ENCODE results near the gene CIAO3.
"Not testable (repeated sequence)": the region's sequence is repeated elsewhere in the genome, so short reads cannot be mapped to it uniquely, and the experiment has no call there.

The CIAO3 gene

DNA sequence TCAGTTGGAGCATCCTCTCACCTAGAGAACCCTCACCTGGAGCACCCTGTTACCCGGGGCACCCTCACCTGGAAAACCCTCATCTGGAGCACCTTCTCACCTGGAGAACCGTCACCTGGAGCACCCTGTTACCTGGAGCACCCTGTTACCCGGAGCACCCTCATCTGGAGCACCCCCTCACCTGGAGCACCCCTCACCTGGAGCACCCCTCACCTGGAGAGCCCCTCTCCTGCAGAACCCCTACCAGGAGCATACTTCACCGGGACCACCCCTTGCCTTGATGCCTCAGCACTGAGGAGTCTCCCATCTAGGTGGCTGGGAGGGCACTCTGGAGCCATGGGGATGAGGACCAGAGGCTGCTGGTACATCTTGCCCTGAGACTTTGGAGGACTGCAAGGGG, 31.8 kb downstream of the CIAO3 start:
- no peak for DNase-seq

DNA sequence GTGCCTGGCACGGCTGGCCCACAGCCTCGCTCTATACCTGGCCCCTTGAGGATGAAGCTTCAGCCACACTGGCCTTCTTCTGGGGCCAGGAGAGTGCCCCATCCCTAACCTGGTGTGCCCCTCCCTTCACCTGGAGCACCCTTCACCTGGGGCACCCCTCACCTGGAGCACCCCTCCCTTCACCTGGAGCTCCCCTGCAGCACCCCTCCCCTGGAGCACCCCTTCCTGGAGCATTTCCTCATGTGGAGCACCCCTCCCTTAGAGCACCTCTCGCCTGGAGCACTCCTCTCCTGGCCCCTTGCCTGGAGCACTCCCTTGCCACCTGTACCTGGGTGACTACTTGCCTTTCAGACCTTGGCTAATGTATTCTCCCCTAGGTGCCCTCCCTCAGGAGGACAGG, 32.8 kb downstream of the CIAO3 start:
- DNase-seq: no peak

DNA sequence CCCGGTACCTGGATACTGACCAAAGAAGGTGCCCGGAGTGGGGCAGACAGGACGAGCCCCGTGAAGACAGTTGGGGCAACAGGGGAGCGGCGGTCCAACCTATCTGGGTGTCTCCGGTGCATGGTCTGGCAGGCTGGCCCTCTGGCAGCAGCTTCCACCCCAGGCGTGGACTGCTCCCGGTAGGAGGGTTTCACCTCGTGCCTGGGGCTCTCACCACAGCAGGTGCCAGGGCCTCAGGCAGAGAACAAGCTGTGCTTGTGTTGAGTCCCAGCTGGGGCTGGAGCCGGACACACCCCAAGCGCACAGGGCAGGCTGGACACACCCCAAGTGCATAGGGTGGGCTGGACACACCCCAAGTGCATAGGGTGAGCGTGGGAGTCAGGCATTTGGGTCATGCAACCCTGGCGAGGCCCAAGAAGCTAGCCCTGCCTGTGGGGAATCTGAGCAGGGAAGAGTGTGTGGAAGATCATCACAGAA, 33.7 kb downstream of the CIAO3 start:
- DNase-seq: peak in 1 of 2 experiments; percentile 31

DNA sequence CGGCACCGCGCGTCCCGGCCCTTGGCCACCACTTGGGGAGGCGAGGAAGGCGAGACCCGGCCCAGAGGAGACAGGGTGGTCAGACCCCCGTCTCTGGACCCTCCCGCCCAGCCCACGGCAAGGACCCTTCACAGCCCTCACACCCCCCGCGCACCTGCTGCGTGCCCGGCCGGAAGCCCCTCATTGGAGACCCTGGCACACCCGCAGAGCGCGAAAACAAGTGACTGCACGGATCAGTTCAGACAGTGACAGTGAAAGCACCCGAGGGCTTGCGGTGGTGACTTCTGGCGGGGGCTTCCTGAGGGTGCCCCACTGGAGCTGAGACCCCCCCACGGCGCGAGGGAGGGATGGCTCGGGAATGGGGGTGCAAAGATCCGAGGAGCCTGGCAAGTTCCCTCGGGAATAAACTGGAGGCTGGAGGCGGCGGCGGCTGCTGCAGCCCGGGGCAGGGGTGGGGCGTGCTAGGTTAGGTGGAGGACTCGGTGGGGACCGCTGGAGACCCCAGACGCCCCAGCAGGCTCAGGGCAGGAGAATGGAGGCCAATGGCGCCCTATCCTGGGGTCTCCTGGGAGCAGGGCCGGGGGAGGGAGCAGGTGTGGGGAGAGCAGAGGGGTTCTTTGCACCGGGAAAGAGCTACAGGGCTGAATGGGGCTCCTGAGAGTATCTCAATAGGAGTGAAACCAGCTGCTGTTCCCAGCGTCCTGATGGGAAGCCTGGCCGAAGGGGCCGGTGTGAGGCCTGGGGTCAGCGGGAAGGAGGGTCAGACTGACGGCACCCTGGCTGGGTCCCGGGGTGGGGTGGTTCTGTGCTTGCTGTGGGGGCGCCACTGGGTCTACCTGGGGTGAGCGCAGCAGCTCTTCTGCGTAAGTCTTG, 34.4 kb downstream of the CIAO3 start:
- DNase-seq: peak in 1 of 2 experiments; percentile 64

DNA sequence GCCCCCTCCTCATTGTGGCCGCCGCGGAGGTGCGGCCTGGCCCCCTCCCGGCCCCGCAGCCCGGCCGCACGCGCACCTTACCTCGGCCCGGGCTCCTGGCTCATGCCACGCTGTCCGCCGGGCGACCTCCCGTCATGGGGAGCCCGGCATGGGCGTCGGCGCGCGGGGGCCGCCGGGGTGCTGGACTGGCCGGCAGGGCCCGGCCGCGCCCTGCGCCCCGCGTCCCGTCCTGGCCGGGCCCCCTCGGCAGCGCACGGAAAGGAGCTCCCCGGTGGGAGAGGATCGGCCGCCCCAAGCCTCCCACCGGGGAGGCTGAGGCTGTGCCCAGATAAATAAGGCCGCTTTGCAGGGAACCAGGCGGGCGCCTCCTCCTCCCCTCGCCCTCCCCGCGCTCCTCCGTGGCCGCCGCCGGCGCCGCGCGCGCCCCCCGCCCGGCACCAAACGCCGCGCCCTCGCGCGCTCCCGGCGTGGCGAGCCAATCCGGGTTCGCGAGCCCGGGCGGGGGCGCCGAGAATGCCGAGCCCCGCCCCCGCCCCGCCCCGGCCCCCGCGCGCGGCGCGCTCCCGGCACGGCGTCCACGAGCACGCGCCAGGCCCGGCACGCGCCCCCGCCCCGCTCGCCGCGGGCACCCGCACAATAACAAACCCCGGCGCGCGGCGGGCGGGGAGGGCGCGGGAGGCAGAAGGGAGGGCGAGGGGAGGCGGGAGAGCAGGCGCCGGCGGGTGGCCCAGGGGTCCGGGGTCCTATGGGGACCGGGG, 35.2 kb downstream of the CIAO3 start, which contains the start of gene FBXL16:
FBXL16 (minus strand) TSS at position 371 of the 758 bp plus-strand sequence. CDS start 8,396 bp downstream, outside the sequence.
- DNase-seq: peak in 1 of 2 experiments; percentile 80

DNA sequence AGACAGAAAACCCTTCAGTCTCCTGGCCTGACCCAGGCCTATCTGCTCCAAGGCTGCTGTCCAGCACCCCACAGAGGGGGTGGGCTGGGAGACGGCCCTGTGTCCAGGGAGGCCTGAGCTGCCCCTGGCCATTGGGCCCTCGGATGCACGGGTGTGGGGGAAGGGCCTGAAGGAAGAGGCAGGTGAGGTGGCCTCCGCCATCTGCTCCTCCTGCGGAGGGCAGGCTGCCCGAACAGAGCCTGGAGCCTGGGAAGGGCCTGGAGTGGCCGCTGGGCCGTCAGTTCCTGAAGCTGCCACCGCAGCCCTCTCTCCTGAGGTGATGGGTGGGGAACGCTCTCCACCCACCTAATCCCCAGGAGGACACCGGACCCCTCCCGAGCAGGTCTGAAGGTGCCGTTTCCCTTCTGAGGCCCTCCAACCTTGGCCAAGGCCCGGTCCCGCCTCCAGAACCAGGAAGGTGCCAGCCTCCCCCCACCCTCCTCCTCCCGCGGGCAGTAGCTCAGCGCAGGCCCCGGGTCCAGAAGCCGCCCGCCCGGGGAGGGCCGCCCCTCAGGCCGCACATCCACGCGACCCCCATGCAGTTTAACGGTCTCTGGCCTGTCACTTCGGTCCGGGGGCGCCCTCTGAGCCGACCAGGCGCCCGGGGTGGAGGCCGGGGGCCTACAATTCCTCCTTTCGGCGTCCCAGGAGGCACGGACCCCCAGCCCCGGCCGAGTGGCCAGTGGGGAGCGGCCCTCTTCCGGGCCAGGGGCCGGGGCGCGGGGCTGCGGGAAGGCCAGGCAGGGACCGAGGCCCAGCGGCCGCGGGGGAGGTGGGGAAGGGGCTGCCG, 36.0 kb downstream of the CIAO3 start:
- no peak for DNase-seq

DNA sequence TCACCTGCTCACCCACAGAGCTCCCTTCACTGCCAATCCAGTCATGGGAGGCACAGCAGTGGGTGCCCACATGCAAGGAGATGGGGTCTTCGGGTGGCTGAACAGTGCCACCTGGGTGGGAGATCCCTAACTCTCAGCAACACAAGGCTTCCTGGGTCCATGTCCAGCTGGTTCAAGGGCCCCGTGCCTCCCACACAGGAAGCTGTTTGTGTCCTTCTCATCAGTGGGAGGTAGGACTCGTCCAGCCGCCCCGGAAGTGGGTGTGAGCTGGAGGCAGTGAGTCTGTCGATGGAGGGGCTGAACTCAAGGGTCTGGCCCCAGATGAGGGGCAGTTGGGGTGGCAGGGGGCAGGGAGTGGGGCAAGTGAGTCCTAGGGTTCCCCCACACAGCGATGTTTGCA, 36.8 kb downstream of the CIAO3 start:
- DNase-seq: no peak

DNA sequence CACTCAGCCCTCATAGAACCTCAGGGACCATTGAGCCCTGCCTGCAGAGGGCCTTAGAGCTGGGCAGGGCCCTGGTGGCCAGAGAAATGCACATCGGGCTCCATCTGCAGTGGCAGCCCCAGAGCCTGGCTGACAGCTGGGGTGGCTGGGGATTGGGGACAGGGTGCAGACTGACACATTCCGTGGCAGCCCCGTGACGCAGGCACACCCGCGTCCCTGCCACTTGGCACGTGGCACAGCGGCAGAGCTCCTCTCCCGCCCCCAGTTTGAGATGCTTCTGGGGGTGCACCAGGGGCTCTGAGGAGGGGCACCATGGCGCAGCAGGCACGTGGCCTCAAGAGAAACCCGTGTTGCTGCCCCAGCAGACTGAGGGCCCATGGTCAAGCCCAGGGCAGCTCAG, 37.4 kb downstream of the CIAO3 start:
- no peak for DNase-seq

DNA sequence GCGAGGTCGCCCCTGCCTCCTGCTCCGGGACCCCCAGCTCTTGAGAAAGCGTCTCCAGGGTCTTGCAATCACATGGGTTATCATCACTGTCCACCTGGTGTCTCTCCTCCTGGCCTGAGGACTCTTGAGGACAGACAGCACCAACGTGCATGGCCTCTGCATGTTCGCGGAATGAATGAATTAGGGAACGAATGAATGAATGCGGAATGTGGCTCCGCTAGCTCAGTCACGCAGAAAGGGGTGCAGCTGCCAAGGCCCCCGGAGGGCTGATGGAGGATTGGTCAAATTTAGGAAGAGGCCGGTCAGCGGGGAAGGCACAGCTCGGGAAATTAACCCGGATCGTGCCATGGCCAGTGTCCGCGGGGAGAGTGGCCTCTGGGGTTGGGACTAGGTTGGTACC, 38.5 kb downstream of the CIAO3 start:
- no peak for DNase-seq

DNA sequence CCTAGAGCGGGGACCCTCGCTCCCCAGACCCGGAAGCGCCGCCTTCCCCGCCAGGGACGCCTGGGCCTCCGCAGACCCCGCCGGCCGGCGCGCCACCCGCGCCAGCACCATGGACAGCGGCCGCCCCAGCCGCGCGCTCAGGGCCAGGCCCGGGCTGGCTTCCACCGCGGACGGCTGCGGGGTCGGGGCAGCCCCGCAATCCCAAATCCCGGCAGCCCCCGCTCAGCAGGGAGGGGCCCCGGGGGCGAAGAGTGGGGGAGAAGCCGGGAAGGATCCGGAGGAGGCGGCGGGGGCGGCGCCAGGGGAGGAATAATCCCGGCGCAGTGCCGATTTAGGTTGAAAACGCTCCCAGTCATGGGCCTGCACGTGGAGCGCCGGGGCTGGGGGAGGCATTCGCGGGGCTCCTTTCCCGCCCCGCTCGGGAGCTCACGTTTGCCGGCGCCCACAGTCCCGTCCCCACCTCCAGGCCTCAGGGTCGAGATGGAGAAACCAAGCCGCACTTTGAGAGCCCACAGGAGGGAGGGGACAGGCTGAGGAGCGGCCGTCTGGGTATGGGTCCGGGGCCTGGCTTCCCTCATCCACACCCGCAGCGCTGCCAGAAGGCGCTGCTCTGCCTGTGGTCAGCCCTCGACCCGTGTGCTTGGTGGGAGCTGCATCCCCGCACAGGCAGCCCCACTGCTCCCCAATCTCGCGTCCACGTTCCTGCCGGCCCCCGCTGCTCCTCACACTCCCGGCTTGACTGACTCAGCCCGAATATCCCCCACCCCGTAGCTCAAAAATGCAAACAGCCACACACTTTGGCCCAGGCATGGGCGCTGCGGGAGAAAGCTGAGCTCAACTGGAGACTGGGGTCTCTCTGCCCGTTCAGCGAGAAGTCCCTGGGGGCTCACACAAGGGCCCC, 39.9 kb downstream of the CIAO3 start:
- no peak for DNase-seq

DNA sequence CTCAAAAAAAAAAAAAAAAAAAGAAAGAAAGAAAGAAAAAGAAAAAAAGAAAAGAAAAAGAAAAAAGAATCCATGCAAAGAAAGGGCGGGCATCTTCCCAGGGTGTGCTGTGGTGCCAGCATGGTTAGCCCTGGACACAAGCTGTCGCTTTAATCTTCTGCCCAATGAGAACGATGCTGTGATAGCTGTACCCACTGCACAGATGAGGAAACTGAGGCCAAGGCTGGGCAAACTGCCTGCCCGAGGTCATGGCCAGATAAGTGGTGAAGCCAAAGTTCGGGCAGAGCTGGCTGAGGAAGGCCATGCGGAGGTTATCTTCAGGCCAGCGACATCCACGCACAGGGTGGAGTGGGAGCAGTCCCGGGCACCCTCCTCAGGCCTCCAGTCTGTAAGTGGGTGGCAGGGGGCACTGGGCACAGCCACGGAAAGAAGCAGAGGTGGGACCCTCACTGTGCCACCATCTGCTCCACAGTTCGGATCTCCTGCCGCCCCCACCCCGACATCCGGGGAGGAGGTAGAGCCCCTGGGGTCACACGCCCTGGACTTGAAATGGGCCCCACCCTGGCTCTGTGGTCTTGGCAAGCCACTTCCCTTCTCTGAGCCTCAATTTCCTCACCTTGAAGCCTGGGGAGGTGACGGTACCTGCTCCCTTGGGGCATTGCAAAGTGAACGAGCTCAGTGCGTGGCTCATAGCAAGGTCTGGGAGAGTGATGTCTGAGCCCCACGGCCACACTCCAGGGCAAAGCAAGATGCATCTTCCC, 41.7 kb downstream of the CIAO3 start:
- DNase-seq: no peak

DNA sequence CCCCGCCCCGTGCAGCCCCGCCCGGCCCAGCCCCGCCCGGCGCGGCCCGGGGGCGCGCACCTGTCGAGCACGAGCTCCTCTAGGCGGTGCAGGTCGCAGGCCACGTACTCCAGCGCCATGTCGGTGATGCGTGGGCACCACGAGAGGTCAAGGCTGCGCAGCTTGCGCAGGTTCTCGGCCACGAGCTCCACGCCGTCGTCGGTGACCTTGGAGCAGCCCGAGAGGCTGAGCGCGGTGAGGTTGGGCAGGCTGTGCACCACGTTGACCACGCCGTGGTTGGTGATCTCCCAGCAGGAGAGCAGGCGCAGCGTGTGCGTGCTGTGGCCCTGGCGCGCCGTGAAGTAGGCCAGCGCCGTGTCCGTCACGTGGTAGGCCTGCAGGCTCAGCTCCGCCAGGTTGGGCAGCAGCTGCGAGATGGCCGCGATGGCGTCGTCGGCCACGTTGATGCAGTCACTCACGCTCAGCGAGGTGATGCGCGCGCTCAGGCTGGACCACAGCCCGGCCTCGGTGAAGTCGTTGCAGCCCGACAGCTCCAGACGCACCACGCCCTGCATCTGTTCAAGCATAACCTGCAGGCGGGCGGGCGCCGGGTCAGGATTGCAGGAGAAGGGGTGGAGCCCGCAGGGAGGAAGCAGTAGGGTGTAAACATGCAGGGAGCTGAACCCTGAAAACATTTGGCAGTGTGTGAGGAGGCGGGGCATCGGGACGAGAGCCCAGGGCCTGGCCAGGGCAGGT, 45.3 kb downstream of the CIAO3 start:
- peak; percentile 81 to 88 for DNase-seq

DNA sequence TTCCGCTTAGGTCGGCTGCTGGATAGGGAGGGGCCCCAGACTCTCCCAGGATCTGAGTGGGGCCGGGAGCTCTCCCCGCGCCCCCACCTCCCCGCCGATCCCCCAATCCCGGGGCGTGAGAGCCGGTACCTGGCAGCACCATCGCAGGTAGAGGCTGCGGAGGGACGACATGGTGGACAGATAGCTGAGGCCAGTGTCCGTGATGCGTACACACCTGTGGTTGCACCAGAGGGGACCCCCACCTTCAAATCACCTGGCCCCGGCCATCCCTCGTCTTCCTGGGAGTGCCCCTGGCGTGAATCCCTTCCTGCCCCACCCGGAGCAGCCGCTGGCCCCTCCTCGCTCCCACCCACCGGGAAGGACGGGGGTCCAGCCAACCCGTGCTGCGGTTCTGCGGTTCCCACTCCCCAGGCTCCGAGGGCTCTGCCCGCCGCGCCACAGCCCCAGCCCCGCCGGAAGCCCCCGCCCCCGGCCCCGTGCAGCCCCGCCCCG, 45.9 kb downstream of the CIAO3 start:
- DNase-seq: no peak

DNA sequence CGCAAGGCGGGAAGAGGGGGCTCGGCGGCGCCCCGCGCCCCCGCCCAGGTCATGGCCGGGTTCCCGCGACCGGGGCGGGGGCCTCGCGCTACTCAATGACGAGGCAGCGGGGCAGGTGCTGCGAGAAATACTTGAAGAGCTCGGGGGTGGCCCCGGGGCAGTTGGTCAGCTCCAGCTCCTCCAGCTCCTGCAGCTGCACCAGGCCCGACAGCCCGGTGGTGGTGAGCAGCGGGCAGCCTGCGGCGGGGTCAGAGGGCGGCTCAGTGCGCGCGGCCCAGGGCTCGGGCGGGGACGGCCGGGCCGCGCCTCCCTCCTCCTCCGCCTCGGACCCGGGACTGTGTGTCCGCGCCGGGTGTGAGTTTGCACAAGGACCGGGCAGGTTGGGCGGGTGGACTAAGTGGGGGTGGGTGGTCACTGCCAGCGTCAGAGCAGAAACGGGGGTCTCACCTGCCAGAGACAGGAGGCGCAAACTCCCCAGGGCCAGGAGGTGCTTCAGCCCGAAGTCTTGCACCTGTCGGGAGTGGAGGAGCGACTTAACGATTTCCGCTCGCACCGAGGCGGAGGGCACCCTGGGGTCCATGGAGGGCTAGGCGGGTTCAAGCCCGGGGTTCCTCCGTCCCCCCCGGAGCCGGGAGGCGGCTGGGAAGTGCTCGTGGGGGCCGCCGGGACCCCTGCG, 46.5 kb downstream of the CIAO3 start:
- DNase-seq: no peak

DNA sequence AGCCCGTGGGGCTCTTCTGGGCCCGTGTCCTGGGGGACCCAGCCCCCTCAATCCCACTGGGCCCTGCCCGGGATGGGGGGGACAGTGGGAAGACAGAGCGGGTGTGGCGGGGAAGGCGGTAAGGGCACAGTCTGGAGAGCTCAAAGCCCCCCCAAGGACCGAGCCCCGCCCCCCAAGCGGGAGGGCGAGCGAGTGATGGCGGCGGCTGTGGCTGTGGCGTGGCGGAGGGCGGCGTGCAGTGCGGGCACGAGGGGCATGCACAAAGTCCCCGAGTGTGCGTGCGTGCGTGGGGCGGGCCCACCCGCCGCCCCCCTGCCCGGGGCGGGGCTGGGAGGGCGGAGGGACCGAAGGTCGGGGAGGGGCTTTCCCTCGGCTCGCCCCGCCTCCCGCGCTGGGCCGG, 47.0 kb downstream of the CIAO3 start:
- no peak for DNase-seq

DNA sequence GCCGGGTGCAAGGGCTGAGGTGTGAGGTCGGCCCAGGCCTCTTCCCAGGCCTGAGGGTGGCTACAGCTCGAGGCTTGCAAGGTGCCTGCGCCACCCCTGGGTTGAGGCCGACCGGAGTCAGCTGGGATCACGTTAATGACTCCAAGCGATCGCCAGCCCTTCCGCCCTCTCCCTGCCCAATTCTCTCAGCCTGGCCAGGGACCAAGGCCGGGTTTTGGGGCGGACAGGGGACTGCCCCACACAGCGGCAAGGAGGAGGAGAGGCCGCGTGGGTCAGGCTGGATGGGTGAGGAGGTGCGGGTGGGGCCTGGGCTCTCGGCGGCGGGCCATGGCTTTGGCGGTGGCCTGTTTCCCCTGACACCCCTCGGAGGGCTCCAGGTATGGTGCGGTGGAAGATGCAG, 47.4 kb downstream of the CIAO3 start:
- no peak for DNase-seq

DNA sequence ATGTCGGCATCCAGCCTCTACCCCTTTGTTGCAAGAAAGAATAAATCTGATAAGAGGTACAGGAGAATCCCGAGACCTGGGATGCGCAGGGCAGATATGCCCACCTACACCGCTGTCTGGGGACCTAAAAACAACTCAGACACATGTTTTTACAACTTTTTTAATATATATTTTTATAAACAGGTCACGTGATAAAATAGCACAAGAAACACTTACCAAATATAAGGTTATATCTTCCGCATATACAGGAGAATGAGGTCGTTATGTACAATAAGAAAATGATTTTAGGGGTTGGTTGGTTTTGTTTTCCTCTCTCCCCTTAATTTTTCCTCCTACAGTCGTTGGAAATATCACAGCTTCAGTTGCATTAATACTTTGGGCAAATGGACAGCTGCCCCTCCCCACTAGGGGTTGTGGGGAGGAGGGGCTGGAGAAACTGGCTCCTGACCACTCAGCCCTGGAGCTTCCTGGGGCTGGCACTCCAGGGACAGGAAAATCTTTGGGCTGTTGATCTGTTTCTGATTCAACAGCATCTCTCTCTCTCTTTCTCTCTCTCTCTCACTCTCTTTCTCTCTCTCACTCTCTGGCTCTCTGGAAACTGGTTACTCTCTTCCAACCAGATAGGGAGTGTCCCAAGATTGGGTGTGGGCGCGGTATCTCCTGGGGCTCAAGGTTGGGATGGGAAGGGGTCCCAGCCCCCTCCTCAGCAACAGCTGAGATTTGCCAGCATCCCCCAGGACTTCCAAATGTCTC, 48.3 kb downstream of the CIAO3 start:
- DNase-seq: no peak

DNA sequence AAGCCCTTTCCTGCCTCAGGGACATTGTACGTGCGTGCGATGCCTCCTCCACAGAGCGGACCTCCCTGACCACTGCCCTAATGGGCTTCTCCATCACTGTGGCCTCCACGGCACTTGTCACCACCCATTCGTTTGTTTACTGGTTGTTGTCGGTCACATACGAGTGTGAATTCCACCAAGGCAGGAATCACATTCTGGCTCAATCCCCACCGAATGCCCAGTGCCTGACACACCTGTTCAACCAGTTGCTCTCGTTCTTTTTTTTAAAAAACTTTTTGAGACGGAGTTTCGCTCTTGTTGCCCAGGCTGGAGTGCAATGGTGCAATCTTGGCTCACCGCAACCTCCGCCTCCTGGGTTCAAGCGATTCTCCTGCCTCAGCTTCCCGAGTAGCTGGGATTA, 49.6 kb downstream of the CIAO3 start:
- DNase-seq: not testable (repeated sequence)

All from NCI-H526 (cell line).